Left ventricle myocardium inferior (tissue), 1 donor: ENCODE results near the gene MACROD2. TPM values are rescaled to one million over a fixed set of nuclear protein-coding genes. Genes with fewer than 3 reads are reported as not detected.

Source experiments
- DNase-seq: peaks from one replicate; pipeline ENCODE4 v3.0.0-alpha.2; 2020
- H3K27ac ChIP-seq: fragments of 200-600 bp; replicated peaks from 2 replicates; pipeline ENCODE4 v1.8.0; 2021
- H3K27me3 ChIP-seq: fragments of 200-600 bp; 2 replicates; pipeline ENCODE4 v1.8.0; 2021; ENCODE audit warnings: low read depth
- H3K36me3 ChIP-seq: fragments of 200-600 bp; 2 replicates; pipeline ENCODE4 v1.8.0; 2021
- H3K4me1 ChIP-seq: fragments of 200-600 bp; 2 replicates; pipeline ENCODE4 v1.8.0; 2021
- H3K4me3 ChIP-seq: fragments of 200-600 bp; 2 replicates; pipeline ENCODE4 v1.8.0; 2021; ENCODE audit warnings: mild to moderate bottlenecking, moderate library complexity
- H3K9me3 ChIP-seq: fragments of 200-600 bp; replicated peaks from 2 replicates; pipeline ENCODE4 v1.8.0; 2021
- intact Hi-C: fragments of 100-400 bp; cut with micrococcal nuclease; formaldehyde crosslinking; loops from one replicate; pipeline ENCODE4 v1.11.0; 2022
- total RNA-seq: library from RNA; stranded (reverse); fragmentation: NEBNext Ultra II Directional; extraction: Animal tissue kit (Norgen Biotek cat#: 25700); gene quantifications from one replicate; pipeline ENCODE4 v1.2.1, GENCODE V29; 2021
- TF ChIP-seq, protein P1 (sequence below): fragments of 200-600 bp; IDR thresholded peaks from 2 replicates; pipeline ENCODE4 v1.8.0; 2021; ENCODE audit warnings: antibody characterized with exemption, mild to moderate bottlenecking, borderline replicate concordance
- donor health status: DM: no; HTN: yes; CAD: no; lungs with severe emphysema.

Gene MACROD2
- total RNA-seq, 1 donor from 2014 or later: 3.6 TPM

DNA sequence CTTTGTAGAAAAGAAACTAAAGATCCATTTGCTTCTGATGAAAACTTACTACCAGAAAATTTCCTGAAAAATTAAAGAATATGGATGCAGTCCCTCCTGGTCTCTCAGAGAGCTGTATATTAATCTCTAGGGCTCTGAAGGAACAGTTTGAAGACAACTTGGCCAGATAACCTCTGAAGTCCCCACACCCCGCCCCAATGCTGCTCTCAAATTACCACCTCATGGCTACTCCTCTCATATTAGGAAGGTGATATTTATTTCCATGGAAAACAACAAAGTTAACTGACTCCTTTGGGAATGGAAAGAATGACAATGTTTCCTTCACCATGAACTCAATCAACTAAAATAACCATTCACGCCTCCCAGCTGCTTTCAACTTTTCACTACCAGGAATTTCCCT is 750.5 kb downstream of the MACROD2 start:
- no peak for DNase-seq
- intact Hi-C loops: no loop called here
- H3K4me1 ChIP-seq: no peaks in the 10 kb centered on the region
- H3K9me3 ChIP-seq: no peaks in the 10 kb centered on the region
- no peak overlapping the region for H3K4me3 ChIP-seq
- no peak overlapping the region for H3K27ac ChIP-seq
- no peaks in the 10 kb centered on the region for H3K27me3 ChIP-seq
- no peaks in the 10 kb centered on the region for H3K36me3 ChIP-seq
- TF ChIP-seq, protein P1, sequence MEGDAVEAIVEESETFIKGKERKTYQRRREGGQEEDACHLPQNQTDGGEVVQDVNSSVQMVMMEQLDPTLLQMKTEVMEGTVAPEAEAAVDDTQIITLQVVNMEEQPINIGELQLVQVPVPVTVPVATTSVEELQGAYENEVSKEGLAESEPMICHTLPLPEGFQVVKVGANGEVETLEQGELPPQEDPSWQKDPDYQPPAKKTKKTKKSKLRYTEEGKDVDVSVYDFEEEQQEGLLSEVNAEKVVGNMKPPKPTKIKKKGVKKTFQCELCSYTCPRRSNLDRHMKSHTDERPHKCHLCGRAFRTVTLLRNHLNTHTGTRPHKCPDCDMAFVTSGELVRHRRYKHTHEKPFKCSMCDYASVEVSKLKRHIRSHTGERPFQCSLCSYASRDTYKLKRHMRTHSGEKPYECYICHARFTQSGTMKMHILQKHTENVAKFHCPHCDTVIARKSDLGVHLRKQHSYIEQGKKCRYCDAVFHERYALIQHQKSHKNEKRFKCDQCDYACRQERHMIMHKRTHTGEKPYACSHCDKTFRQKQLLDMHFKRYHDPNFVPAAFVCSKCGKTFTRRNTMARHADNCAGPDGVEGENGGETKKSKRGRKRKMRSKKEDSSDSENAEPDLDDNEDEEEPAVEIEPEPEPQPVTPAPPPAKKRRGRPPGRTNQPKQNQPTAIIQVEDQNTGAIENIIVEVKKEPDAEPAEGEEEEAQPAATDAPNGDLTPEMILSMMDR: no peak

GRCh38 chr20:14751191-14751590 is 755.9 kb downstream of the MACROD2 start:
- TF ChIP-seq, protein P1: no peak
- H3K4me1 ChIP-seq: no peaks in the 10 kb centered on the region
- H3K27ac ChIP-seq: no peak overlapping the region
- intact Hi-C loops: no loop called here
- no peaks in the 10 kb centered on the region for H3K9me3 ChIP-seq
- no peak overlapping the region for H3K4me3 ChIP-seq
- no peaks in the 10 kb centered on the region for H3K36me3 ChIP-seq
- DNase-seq: no peak
- H3K27me3 ChIP-seq: no peaks in the 10 kb centered on the region

- DNase-seq: no peak
- intact Hi-C loops: no loop called here
- no peaks in the 10 kb centered on the region for H3K9me3 ChIP-seq
- H3K27ac ChIP-seq: no peak overlapping the region
- no peaks in the 10 kb centered on the region for H3K4me1 ChIP-seq
- no peaks in the 10 kb centered on the region for H3K36me3 ChIP-seq
- TF ChIP-seq, protein P1: no peak
- H3K4me3 ChIP-seq: no peak overlapping the region
- H3K27me3 ChIP-seq: no peaks in the 10 kb centered on the region
These were observed 762.4 kb downstream of the MACROD2 start for GRCh38 chr20:14757728-14758127.

DNA sequence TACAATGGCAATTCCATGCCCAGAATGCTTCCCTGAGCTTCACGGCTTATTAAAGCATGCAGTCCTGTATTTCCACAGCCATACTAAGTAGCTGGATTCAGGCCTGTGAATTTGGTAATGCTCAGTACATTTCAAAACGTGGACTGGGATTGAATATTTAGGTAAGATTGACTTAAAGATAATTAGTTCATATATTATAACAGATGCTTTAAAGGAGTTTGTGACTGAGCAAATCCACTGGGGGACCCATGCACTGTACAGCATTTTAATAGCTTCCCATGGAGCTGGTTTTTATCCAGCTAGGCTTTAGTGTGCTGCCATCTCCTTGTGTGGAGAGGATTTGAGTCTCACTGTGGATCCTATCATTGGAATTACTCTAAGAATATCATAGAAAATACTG is 763.0 kb downstream of the MACROD2 start:
- Histone ChIP-seq H3K36me3 (no peaks in the 10 kb centered on the region), H3K9me3 (no peaks in the 10 kb centered on the region), H3K27me3 (no peaks in the 10 kb centered on the region), H3K4me1 (no peaks in the 10 kb centered on the region), H3K27ac (no peak overlapping the region), H3K4me3 (no peak overlapping the region)
- no peak for DNase-seq
- TF ChIP-seq, protein P1: no peak
- intact Hi-C loops: no loop called here

DNA sequence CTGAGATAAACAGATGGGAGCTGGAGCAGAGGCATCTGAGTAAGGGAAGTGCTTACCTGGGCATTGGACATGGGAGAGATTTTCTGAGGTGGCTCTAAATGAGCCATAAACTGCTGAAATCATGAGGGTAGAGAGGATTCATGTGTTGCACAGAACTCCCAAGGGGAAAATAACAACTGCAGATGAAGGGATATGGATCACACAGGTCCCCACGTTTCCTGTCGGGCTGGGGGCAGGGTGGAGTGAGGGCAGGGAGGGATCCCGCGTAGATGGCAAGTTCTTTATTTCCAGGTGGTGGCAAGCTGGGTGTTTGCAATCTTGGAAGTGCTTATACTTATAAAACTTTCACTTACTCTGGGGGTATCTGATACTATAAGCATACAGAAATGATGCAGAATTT is 764.7 kb downstream of the MACROD2 start:
- H3K36me3 ChIP-seq: no peaks in the 10 kb centered on the region
- no peak overlapping the region for H3K27ac ChIP-seq
- intact Hi-C loops: loop anchor here (5.0 kb wide), 1 partner anchor 48 kb away; no protein-coding TSS in a partner anchor
- H3K4me3 ChIP-seq: no peak overlapping the region
- DNase-seq: no peak
- H3K4me1 ChIP-seq: no peaks in the 10 kb centered on the region
- H3K27me3 ChIP-seq: no peaks in the 10 kb centered on the region
- no peaks in the 10 kb centered on the region for H3K9me3 ChIP-seq
- TF ChIP-seq, protein P1: no peak

DNA sequence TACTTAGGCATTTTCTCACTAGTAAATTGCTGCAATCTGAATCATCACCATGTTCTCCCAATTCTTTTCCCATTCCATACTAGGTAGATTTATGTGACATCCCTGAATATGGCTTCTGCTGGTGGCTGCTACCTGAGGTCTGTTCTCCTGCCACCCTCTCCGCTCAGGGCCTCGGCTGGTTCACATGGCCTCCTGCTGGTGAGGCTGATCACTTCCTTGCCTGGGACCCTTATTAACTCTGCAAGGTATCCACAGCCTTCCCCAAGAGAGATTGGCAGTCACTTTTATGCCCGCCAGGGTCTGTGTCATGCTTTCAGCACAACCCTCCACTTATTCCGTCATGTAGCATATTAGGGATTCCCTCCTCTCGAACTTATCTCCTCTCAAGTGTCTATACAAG is 766.6 kb downstream of the MACROD2 start:
- intact Hi-C loops: loop anchor here (5.0 kb wide), 1 partner anchor 50 kb away; no protein-coding TSS in a partner anchor
- TF ChIP-seq, protein P1: no peak
- Histone ChIP-seq H3K4me1 (no peaks in the 10 kb centered on the region), H3K4me3 (no peak overlapping the region), H3K36me3 (no peaks in the 10 kb centered on the region), H3K9me3 (no peaks in the 10 kb centered on the region), H3K27ac (no peak overlapping the region), H3K27me3 (no peaks in the 10 kb centered on the region)
- no peak for DNase-seq
